Cardiac septum (tissue), 1 donor: Measurements from ENCODE around the gene CCDC74B. TPM values are rescaled to one million over a fixed set of nuclear protein-coding genes. Genes with fewer than 3 reads are reported as not detected.
A peak's percentile ranks its signal among the peaks of the same experiment; 100 is the strongest.
"Not testable (repeated sequence)": the region's sequence is repeated elsewhere in the genome, so short reads cannot be mapped to it uniquely, and the experiment has no call there.

ENCODE experiments used
- DNase-seq: peaks from one replicate; pipeline ENCODE4 v3.0.0-alpha.2; 2020; ENCODE audit warnings: low spot score
- intact Hi-C: fragments of 100-400 bp; cut with DNase I; formaldehyde crosslinking; loops from one replicate; pipeline ENCODE4 v1.14.0; 2022
- total RNA-seq: library from RNA; stranded (reverse); fragmentation: NEBNext Ultra II Directional; extraction: Animal tissue kit (Norgen Biotek cat#: 25700); gene quantifications from one replicate; pipeline ENCODE4 v1.2.1, GENCODE V29; 2021
- donor health status: DM: no; HTN: no; CAD: no.

CCDC74B gene
- total RNA-seq, 1 donor from 2014 or later: 0.81 TPM

DNA sequence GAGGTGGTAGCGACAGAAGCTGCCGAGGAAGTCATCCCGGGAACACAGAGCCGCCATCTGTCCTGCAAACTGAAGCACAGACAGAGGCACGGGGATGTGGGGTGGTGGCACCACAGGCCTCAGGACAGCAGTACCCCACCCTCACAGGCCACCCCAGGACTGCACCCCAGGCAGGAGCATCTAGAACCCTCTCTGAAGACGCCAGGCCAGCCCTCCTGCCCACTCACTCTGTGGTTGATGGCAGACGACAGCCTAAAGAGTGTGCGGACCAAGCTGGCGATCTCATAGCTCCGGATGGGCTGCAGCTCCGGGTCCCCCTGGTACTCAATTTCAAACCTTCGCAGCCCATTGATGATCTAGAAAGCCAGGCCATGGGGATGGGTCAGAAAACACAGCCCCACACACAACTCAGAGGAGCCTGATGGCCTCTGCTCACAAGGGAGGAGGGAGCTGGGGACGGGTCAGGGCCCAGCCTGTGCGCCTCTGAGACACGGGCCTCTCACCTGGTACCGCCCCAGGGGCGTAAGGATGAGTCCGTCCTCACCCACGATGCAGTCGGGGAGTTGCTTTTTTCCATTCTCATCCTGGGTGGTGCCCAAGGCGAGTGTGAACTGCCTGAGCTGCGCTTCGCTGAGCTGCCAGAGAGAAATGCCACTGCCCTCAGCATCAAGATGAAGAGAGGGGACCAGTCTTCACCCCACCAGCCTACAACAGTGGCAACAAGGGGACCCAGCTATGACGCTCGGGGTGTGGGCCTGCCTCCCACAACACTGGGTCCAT, 8.1 kb upstream of the CCDC74B start:
- DNase-seq: no peak
- intact Hi-C loops: no loop called here

DNA sequence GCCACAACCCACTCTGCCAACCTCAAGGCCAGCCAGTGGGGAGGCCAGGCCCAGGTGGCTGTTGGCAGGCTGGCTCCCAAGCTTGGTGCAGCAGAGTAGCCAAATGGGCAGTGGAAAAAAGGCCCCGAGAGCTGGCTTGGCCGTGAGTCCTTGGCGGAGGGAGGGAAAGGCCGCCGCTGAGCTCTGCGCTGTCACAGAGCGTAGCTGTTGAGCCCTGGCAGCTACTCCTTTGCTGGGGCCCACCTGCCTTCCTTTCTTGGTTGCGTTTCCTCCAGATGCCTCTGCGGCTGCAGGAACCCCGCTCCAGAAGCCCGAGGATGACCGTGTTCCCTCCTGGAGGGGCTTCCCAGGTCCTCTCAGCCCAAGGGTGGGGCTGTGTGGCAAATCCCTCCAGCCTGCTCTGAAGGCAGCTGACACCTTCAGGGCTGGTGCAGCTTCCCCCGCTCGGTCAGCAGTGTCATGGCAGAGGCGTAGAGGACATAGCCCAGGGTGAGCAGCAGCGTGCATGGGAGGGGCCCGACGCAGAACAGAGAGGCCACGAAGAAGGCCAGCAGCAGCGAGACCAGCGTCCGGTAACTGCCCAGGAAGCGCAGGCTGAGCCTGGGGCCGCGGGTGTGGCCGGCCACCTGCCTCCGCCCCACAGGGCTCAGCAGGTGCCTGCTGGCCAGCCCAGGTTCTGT, 7.4 kb upstream of the CCDC74B start:
- intact Hi-C loops, DNase-seq: not testable (repeated sequence)

DNA sequence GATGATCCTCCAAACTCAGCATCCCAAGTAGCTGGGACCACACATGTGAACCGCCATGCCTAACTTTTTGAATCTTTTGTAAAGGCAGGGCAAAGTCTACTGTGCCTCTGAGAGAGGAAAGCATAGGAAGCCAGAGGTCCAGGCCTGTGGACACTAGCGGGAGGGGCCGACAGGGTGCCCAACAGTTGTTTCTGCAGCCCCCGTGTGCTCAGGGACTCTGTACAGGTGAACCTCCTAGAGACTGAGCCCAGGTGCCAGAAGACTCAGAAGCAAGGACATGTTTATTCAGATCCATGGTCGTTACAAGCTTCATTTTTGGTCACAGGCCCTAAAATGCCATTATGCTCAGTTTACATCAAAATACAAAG, 6.2 kb upstream of the CCDC74B start:
- peak; percentile 51 for DNase-seq
- intact Hi-C loops: not testable (repeated sequence)

DNA sequence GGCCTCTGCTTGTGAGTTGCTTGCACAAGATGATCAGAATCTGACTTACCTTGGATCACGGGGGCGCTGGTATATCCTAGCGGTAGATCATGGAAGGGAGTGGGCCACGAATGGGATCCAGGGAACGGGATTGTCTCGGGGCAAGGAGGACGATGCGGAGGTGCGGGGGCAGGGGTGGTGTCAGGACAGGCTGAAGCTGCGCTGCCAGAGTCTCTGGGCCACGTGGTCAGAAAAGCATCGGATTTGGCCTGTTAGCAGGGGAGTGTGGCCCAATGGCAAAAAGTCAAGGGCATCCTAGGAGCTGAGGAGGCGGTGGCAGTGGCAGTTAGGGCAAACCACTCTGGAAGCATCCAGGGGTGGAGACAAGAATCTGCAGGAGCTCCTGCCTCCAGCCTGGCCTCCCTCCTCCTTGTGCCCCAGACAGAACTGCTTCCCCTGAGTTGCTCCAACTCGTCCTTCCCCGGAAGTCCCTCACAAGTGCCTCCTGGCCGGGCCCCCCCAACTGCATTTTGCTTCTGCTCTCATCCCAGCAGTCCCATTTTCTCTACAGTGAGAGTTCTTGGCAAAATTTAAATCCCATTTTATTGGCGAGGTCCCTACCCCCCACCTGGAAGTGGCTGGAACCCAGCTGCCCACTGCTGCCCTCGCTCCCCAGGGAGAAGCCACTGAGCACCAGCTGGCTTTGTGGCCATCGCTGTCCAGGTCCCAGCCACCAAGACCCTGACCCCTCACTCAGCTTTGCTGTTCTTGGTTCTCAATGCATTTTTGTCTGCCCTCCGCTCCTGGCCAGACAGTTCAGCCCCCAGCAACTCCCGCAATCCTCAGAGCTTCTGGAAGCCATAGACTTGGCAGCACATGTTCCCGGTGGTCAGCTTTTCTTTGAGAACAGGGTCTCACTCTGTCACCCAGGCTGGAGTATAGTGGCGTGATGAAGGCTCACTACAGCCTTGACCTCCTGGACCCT, 5.6 kb upstream of the CCDC74B start:
- intact Hi-C loops: no loop called here
- DNase-seq: peak; percentile 71

DNA sequence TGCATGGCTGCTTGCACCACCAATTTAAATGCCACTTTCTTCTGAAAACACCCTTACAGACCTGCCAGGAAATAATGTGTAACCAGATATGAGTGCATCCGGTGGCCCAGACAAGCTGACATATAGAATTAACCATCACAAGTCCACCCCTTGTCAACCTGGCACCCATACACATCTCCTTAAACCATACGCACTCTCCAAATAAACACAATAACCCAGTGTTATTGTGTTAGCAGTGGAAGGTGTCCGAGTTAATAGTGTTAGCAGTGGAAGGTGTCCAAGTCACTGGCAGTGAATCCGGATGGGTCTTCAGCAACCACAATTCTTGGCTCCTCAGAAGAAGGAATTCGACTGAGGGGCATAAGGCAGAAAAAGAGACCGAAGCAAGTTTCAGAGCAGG, 3.6 kb upstream of the CCDC74B start:
- DNase-seq, intact Hi-C loops: not testable (repeated sequence)

DNA sequence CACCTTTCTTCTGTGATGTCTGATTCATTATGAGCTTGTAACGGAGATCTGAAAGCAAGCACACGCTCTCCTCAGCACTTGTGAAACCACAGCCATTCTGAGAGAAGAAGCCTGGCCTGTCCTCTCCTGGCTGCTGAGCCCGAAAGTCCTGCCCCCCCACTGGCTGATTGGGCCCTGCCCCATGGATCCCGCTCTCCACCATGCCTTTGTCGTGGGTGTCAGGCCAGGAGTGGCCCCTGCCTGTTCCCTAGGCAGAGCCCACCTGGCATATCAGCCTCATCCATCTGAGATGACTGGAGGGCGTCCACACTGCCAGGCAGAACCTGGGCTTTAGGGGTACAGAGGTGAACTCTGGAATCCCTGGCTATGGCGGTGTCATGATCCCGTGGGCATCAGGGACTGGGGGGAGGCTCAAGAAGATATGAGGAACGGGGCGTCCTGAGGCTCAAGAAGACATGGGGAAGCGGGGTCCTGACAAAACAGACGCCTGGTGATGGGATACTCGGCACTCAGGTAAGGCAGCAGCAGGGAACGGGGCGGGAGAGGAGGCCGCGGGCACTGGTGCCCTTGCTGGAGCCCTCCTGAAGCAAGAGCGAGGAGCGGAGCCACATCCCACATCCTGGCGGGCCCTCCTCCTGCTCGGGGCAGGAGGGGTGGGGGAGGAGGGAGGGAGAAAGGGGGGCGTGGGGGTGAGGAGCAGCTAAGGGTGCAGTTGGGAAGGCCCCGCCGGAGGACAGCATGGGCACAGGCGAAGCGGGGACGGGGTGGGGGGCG, 1.5 kb downstream of the CCDC74B start:
- DNase-seq: peak; percentile 62
- intact Hi-C loops: not testable (repeated sequence)

DNA sequence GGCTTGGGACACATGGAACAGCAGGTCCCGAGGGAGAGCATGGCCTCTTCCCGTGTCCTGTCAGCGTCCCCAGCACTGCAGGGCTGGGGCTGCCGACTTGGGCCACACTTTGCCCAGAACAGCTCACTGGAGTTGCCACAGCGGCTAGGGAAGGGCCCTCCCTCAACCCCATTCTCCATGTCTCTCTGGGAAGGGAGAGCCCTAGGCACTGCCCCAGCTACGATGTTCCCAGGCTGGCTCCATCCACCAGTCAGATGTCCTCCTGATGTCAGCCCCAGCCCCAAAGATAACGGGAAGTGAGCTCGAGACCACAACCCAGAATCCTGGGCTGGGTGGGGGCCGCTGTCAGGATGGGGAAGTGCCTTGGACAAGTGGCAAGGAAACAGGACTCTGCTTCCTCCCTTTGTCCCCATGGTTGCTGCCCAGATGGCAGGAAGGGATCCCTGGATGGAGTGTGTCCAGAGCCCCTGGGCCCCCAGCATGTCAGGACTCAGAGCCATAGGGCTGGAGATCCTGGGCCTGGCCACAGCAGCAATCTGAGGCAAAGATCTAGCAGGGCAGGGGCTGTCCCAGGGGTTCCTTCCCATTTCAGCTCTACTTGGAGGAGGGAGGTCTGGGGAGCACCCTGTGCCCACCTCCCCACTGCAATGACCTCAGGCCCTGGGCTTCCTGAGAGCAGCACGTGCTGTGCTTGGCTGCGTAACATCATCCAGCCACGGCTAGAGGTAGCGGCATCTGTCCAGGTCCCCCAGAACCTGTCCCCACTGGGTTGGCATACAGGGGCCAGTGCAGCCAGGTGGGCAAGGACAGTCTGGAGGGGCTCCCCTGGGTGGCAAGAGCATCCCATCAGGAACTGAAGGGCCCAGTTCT, 2.3 kb downstream of the CCDC74B start:
- peak; percentile 71 for DNase-seq
- intact Hi-C loops: not testable (repeated sequence)

DNA sequence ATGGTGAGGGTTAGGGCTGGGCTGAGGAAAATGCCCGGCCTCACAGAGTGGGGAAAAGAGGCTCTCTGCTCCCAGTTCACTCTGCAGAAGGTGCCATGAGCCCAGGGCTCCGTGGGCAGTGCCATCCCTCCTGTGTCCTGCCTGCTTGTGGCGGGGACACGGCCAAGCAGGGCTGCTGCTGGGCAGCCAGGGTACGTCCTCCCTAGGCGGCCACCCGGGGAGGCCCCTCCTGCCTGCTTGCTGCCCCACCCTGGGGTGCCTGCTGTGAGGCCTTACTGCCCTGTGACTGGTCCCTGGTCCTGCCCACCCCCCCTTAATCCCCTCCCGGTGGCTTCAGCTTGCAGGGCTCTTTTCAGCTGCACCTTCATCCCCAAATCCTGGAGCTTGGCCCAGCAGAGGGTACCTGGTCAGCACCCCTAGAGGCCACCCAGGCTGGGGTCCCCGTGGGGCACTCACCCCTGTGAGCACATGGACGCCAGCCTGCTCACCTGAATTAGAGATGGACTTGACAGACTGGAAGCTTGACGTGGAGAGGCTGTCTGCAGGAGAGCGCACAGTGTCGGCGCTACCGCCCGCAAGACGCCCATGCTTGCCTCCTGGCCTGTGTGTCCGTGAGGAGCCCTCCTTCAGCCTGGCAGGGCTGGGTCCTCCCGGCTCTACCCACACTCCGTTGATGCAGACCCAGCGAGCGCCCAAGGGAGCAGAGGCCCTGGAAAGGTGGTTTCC, 3.1 kb downstream of the CCDC74B start:
- intact Hi-C loops: not testable (repeated sequence)
- DNase-seq: peak; percentile 36

DNA sequence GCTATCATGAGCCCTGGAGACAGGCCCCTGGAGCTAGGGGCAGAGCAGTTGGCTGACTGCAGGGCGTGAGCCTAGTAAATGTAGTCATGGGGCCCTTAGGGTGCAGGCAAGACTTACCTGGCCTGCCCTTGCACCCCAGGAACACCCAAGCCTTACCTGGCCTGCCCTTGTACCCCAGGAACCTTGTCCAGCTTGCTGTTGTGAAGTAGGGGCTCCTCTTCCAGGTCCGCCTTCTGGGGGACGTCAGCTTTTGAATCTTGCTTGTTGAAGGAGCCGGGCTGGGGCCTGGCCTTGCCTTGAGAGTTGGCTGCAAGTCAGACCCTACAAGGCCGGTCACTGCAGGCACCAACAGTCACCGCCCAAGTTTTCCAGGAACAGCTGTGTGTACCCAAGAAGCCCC, 3.9 kb downstream of the CCDC74B start:
- intact Hi-C loops: not testable (repeated sequence)
- DNase-seq: peak; percentile 33

DNA sequence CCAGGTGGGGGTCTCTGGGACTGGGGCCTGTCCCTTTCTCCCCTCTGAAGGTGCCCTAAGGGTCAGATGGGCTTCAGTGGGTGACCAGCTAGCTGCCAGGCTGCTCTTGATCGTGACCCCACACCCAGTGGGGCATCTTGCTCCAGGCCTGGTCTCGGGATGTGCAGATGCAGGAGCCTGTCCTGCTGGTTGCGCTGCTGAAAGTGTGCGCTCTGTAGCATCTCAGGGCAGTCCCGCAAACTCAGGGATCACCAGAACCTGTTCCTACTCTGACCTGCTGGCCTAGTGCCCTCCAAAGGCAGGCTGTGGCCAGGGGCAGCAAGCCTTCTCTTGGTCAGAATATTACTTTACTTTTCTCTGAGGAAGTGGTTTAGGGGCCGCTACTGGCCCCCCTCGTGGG, 4.4 kb downstream of the CCDC74B start:
- intact Hi-C loops: not testable (repeated sequence)

DNA sequence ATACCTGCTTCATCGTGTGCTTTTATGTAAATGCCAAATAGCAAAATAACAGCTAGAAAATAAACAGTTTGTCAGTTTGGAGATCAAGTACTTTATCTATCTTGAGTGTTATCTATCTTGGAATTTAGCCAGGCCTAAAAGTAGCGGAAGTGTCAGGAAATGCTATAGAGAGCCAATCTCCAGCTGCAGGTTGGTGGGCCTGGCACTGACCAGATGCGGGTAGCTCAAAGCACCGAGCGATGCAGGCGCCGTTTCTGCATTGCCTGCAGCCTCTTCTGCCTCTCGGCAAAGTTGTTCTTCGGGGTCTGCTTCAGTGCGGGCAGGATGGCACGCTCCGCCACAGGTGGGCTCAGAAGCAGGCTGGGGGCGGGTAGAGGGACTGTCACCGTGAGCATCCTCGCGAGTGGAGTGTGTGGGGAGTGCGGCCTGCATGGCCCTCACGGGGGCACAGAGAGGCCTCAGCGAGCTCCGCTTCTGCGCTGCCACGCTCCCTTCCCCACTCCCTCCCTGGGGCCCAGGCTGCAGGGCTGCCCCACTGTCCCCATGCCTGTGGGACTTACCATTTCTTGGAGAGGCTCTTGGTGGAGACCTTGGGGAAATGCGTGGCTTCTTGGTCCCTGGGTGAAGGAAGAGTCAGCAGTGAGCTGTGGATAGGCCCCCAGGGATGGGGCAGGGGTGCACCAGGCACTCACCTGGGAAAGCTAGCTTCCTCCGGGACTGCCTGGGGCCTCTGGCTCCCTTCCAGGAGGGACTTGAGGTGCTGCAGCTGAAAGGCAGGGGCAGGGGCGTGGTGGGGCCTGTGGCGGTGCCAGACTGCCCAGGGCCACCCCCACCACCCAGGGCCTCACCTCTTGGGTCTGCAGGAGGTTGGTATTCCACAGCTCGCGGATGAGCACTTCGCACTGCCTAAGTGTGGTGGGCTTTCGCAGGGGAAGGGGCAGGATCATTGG, 5.3 kb downstream of the CCDC74B start:
- intact Hi-C loops, DNase-seq: not testable (repeated sequence)

More for the DNA sequence above, 4.4 kb downstream of the CCDC74B start:
- not testable (repeated sequence) for DNase-seq

DNA sequence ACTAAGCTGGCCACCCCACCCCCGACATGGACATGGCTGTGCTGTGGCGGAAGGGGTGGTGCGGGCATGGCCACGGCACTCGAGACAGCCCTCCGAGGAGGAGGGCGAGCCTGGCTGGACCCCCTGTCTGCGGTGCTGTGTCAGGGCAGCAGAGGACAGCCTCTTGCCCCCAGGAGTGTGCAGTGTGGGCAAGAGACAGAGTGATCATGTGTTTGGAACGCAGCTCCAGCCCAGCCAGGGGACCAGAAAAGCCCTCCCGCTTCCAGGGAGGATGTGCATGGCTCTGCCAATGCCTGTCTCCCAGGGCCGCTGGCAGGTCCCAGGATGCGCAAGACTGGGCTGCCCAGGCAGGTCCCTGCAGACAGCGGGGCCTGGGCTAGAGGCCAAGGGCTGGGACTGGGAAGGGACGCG, 6.1 kb downstream of the CCDC74B start:
- DNase-seq, intact Hi-C loops: not testable (repeated sequence)

DNA sequence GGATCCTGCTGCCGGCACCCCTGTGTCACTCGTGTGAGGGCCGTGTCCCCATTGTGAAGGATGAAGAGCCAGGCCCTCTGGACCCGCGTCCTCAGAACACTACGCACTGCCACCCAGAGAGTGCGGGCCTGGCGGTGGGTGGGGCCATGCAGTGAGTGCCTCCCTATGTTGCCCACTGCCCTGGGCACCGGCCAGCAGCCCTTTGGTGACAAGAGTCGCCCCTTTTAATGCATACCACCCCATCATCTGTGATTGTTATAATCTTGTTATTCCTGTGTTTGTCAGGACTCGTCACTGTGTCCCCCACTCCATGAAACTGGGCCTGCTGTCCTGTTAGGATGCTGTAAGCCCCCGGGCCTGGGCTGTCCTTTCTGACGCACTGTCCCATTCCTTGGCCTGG, 6.6 kb downstream of the CCDC74B start:
- DNase-seq, intact Hi-C loops: not testable (repeated sequence)

DNA sequence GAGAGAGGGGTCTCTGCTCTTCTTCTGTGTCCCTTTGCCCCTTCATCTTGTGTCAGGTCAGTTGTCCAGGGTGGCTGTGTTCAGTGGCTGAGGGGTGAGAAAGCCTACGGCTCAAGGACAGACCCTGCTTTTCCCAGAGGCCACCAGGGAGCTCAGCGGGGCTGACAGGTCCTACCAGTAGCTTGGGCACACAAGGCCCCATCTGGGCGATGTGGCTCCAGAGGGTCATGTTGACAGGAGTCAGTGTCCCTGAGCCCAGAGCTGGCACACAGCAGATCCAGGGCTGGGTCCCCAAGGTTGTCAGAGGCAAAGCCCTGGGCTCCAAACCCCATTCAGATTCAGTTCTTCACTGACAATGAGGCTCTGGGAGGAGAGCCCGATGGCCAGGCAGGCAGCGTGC, 7.8 kb downstream of the CCDC74B start:
- intact Hi-C loops, DNase-seq: not testable (repeated sequence)

DNA sequence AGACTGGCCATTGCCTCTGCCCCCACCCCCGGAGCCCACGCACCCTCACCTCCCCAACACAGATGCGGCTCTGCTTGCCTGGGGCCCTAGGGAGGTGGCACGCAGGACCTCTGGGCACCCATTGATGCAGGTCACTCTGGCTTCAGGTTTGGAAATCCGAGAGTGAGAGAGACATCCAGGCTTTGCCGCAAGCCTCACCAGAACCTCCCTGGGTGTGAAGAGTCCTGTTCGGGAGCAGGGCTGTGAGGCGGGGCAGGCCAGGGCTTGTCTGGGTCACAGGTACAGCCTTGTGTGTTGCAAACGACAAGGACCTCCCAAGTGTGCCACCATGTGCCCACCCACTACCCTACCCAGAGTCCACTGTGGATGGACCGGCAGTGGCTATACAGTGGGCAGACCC, 8.4 kb downstream of the CCDC74B start:
- intact Hi-C loops, DNase-seq: not testable (repeated sequence)

DNA sequence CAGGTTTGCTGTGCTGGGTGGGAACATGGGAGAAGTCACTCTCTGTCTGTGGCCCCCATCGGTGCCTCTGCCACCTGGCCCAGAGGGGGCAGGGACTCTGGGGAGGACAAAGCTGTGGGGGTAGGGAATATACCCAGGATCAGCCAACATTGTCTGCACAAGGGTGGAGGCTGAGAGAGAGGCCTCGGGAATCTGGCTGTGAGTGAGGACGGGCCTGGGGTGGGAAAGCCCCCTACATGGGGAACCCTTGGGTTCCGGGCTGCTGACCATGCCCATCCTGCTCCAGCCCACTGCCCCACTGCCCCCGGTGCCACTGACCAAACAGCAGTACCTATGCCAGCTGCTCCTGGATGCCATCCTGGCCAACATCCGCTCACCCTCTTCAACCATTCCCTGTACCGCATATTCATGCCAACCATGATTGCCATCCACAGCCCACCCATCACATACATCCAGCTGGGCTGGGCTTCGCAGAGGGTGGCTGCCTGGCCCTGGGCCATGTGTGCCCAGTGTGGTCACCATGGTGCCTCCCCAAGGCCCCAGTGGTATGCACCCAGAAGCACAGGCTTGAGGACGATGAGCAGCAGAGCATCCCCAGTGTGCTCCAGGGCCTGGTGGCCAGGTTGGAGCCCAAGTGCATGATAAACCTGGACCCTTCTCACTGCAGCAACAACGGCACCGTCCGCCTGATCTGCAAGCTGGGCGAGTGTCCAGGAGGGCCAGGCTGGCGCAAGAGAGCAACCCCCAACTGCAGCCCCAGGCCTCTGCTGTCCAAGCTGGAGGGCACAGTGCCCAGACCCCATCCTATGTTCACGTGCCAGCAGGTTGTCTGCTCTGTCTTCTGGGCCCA, 9.0 kb downstream of the CCDC74B start:
- intact Hi-C loops: no loop called here
- DNase-seq: no peak
